Measurements from ENCODE around the gene KLK11. TPM values are rescaled to one million over a fixed set of nuclear protein-coding genes. Genes with fewer than 3 reads are reported as not detected.
"Not testable (repeated sequence)": the region's sequence is repeated elsewhere in the genome, so short reads cannot be mapped to it uniquely, and the experiment has no call there.

KLK11 gene
- total RNA-seq, 2 donors from 2014 or later = 0.29 to 2.5 TPM

DNA sequence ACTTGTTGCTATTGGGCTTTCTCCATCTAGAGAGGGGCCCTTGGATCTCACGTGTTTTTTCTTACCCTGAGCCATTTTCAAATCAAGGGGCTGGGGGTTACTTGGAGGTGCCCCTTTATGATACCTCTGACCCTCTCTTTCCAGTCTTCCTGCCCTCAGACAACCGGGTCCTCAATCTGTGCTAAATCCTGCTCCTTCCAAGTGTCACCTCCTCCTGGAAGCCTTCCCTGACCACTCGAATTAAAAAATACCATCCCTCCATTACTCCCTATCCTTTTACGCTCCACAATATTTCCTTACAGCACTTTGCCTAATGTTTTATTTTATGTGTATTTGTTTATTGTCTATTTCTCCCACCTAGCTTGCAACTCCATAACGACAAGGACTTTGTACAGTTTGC lies 28.4 kb downstream of the KLK11 start:
- H3K27ac Mint-ChIP-seq = no peak overlapping the region
- no peak for DNase-seq
- TF ChIP-seq, protein P1, sequence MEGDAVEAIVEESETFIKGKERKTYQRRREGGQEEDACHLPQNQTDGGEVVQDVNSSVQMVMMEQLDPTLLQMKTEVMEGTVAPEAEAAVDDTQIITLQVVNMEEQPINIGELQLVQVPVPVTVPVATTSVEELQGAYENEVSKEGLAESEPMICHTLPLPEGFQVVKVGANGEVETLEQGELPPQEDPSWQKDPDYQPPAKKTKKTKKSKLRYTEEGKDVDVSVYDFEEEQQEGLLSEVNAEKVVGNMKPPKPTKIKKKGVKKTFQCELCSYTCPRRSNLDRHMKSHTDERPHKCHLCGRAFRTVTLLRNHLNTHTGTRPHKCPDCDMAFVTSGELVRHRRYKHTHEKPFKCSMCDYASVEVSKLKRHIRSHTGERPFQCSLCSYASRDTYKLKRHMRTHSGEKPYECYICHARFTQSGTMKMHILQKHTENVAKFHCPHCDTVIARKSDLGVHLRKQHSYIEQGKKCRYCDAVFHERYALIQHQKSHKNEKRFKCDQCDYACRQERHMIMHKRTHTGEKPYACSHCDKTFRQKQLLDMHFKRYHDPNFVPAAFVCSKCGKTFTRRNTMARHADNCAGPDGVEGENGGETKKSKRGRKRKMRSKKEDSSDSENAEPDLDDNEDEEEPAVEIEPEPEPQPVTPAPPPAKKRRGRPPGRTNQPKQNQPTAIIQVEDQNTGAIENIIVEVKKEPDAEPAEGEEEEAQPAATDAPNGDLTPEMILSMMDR (conservative IDR thresholded peaks at IDR 0.05) = no peak
- Histone ChIP-seq H3K4me1 (ENCODE audit: control insufficient read depth, insufficient read depth, low read length) (no peaks in the 10 kb centered on the region), H3K27ac (ENCODE audit: low read depth, low read length) (no peak overlapping the region), H3K9me3 (ENCODE audit: control insufficient read depth, low read length) (no peaks in the 10 kb centered on the region), H3K9ac (ENCODE audit: extremely low read depth, low read length, poor library complexity, severe bottlenecking) (no peak overlapping the region), H3K27me3 (ENCODE audit: control insufficient read depth, insufficient read depth, low read length, poor library complexity, severe bottlenecking) (peaks cover 8% of the 10 kb centered on the region), H3K36me3 (ENCODE audit: control insufficient read depth, insufficient read depth, low read length) (no peaks in the 10 kb centered on the region), H3K4me3 (ENCODE audit: low read length) (no peak overlapping the region)
- 73 to 77% methylated on average over 2 to 4 of the region's 5 CpGs for WGBS, 2 experiments (ENCODE audit: insufficient coverage in 1 of 2, insufficient read length in 1 of 2)
- peaks cover 41% of the 10 kb centered on the region for H3K27me3 Mint-ChIP-seq (ENCODE audit: insufficient read depth)
- no peak overlapping the region for H3K4me3 Mint-ChIP-seq
- H3K4me1 Mint-ChIP-seq = peaks cover 14% of the 10 kb centered on the region
- peaks cover 2% of the 10 kb centered on the region for H3K9me3 Mint-ChIP-seq
- no peaks in the 10 kb centered on the region for H3K36me3 Mint-ChIP-seq (ENCODE audit: low read depth)

DNA sequence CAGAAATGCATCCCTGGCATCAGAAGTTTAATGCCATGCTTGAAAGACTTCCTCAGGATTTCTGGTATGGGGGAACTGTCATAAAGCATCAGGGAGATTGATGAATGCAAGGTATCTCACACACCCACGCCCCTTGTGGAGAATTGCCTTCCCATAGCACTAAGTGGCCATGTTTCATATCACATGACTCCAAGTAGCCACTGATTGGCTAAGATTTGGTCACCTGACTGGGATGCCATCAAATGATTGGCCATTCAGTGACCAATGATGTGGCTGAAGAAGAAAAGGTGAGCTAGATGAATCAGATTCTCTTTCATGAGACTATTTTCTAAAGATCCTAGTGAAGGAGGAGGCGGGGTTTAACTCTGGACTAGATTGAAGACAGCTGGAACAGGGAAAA lies 32.3 kb downstream of the KLK11 start:
- no peak overlapping the region for H3K4me3 ChIP-seq (ENCODE audit: low read length)
- no peak overlapping the region for H3K27ac Mint-ChIP-seq
- no peak overlapping the region for H3K4me3 Mint-ChIP-seq
- peaks cover 10% of the 10 kb centered on the region for H3K27me3 ChIP-seq (ENCODE audit: control insufficient read depth, insufficient read depth, low read length, poor library complexity, severe bottlenecking)
- peak; percentile 59 for DNase-seq
- no peaks in the 10 kb centered on the region for H3K9me3 ChIP-seq (ENCODE audit: control insufficient read depth, low read length)
- peaks cover 2% of the 10 kb centered on the region for H3K9me3 Mint-ChIP-seq
- peaks cover 39% of the 10 kb centered on the region for H3K27me3 Mint-ChIP-seq (ENCODE audit: insufficient read depth)
- no peaks in the 10 kb centered on the region for H3K4me1 Mint-ChIP-seq
- H3K36me3 Mint-ChIP-seq (ENCODE audit: low read depth) = no peaks in the 10 kb centered on the region
- no peak overlapping the region for H3K9ac ChIP-seq (ENCODE audit: extremely low read depth, low read length, poor library complexity, severe bottlenecking)
- H3K27ac ChIP-seq (ENCODE audit: low read depth, low read length) = no peak overlapping the region
- 83 to 100% methylated on average over 2 of the region's 2 CpGs for WGBS, 2 experiments (ENCODE audit: insufficient coverage in 1 of 2, insufficient read length in 1 of 2)
- no peaks in the 10 kb centered on the region for H3K36me3 ChIP-seq (ENCODE audit: control insufficient read depth, insufficient read depth, low read length)
- TF ChIP-seq, protein P1 (conservative IDR thresholded peaks at IDR 0.05) = no peak
- H3K4me1 ChIP-seq (ENCODE audit: control insufficient read depth, insufficient read depth, low read length) = no peaks in the 10 kb centered on the region

DNA sequence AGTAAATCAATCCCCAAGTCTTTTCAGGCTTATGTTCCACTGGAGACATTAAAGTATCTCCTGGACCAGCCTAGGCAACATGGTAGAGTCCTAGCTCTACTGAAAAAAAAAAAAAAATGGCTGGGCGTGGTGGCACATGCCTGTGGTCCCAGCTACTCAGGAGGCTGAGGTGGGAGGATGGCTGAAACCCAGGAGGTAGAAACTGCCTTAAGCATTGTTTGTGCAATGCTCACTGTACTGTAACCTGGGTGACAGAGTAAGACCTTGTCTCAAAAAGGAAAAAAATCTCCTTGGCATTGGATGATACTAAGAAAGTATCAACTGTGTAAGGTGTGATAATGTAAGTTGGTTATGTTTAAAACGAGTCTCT lies 33.8 kb downstream of the KLK11 start:
- Histone ChIP-seq H3K4me3 (ENCODE audit: low read length) (no peak overlapping the region), H3K27me3 (ENCODE audit: control insufficient read depth, insufficient read depth, low read length, poor library complexity, severe bottlenecking) (peaks cover 18% of the 10 kb centered on the region), H3K27ac (ENCODE audit: low read depth, low read length) (no peak overlapping the region), H3K36me3 (ENCODE audit: control insufficient read depth, insufficient read depth, low read length) (no peaks in the 10 kb centered on the region), H3K9ac (ENCODE audit: extremely low read depth, low read length, poor library complexity, severe bottlenecking) (no peak overlapping the region), H3K9me3 (ENCODE audit: control insufficient read depth, low read length) (no peaks in the 10 kb centered on the region), H3K4me1 (ENCODE audit: control insufficient read depth, insufficient read depth, low read length) (no peaks in the 10 kb centered on the region)
- no peak overlapping the region for H3K27ac Mint-ChIP-seq
- no peak overlapping the region for H3K4me3 Mint-ChIP-seq
- DNase-seq = no peak
- peaks cover 2% of the 10 kb centered on the region for H3K9me3 Mint-ChIP-seq
- WGBS, 2 experiments (ENCODE audit: insufficient coverage in 1 of 2, insufficient read length in 1 of 2) = 67 to 87% methylated on average over 1 to 2 of the region's 2 CpGs
- H3K36me3 Mint-ChIP-seq (ENCODE audit: low read depth) = no peaks in the 10 kb centered on the region
- H3K27me3 Mint-ChIP-seq (ENCODE audit: insufficient read depth) = peaks cover 41% of the 10 kb centered on the region
- no peaks in the 10 kb centered on the region for H3K4me1 Mint-ChIP-seq
- TF ChIP-seq, protein P1 (conservative IDR thresholded peaks at IDR 0.05) = no peak

DNA sequence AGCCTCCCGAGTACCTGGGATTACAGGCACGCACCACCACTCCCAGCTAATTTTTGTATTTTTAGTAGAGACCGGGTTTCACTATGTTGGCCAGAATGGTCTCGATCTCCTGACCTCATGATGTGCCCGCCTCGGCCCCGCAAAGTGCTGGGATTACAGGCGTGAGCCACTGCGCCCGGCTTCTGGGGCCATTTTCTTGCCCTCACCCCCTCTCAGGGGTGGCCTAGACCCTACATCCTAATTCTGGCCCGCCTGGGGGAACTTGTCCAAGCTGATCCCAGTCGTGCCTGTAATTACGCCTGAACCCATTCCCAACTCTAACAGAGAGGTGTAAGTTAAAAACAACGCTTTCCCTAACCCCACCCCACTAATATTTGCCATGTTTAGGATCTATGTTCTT lies 42.0 kb downstream of the KLK11 start:
- H3K27ac ChIP-seq (ENCODE audit: low read depth, low read length); H3K4me3 ChIP-seq (ENCODE audit: low read length); H3K36me3 Mint-ChIP-seq (ENCODE audit: low read depth); H3K4me1 Mint-ChIP-seq; H3K4me1 ChIP-seq (ENCODE audit: control insufficient read depth, insufficient read depth, low read length); H3K36me3 ChIP-seq (ENCODE audit: control insufficient read depth, insufficient read depth, low read length); H3K9me3 ChIP-seq (ENCODE audit: control insufficient read depth, low read length); H3K9me3 Mint-ChIP-seq; H3K9ac ChIP-seq (ENCODE audit: extremely low read depth, low read length, poor library complexity, severe bottlenecking); H3K27ac Mint-ChIP-seq; H3K4me3 Mint-ChIP-seq; DNase-seq: not testable (repeated sequence)
- peaks cover 34% of the 10 kb centered on the region for H3K27me3 ChIP-seq (ENCODE audit: control insufficient read depth, insufficient read depth, low read length, poor library complexity, severe bottlenecking)
- WGBS, 2 experiments (ENCODE audit: insufficient coverage in 1 of 2, insufficient read length in 1 of 2) = 89 to 94% methylated on average over 8 to 13 of the region's 14 CpGs
- H3K27me3 Mint-ChIP-seq (ENCODE audit: insufficient read depth) = peaks cover 71% of the 10 kb centered on the region

Measured in endodermal cell (in vitro differentiated cells).